ENCODE measurements around the gene MSANTD1. TPM values are rescaled to one million over a fixed set of nuclear protein-coding genes. Genes with fewer than 3 reads are reported as not detected.

MSANTD1 gene
- total RNA-seq, 1 experiment from 2014 or later, result 0.95 TPM

GRCh38 chr4:3303565-3303824 lies 54.5 kb downstream of the MSANTD1 start:
- Mint-ChIP-seq H3K4me3 (ENCODE audit: unreplicated experiment) (no peak overlapping the region), H3K9me3 (ENCODE audit: unreplicated experiment) (no peaks in the 10 kb centered on the region), H3K4me1 (ENCODE audit: low read depth, unreplicated experiment) (no peaks in the 10 kb centered on the region), H3K27ac (ENCODE audit: unreplicated experiment) (no peak overlapping the region), H3K36me3 (ENCODE audit: insufficient read depth, unreplicated experiment) (peaks cover 6% of the 10 kb centered on the region), H3K27me3 (ENCODE audit: insufficient read depth, unreplicated experiment) (no peaks in the 10 kb centered on the region)
- Histone ChIP-seq H3K36me3 (ENCODE audit: control insufficient read depth, insufficient read depth, low read length) (no peaks in the 10 kb centered on the region), H3K4me1 (no peaks in the 10 kb centered on the region), H3K27me3 (replicated peaks; ENCODE audit: control insufficient read depth, insufficient read depth, low read length) (no peaks in the 10 kb centered on the region), H3K9me3 (no peaks in the 10 kb centered on the region), H3K4me3 (ENCODE audit: low read depth, low read length) (no peak overlapping the region)
- POLR2A ChIA-PET, result no interaction called here
- TF ChIP-seq, protein P1, sequence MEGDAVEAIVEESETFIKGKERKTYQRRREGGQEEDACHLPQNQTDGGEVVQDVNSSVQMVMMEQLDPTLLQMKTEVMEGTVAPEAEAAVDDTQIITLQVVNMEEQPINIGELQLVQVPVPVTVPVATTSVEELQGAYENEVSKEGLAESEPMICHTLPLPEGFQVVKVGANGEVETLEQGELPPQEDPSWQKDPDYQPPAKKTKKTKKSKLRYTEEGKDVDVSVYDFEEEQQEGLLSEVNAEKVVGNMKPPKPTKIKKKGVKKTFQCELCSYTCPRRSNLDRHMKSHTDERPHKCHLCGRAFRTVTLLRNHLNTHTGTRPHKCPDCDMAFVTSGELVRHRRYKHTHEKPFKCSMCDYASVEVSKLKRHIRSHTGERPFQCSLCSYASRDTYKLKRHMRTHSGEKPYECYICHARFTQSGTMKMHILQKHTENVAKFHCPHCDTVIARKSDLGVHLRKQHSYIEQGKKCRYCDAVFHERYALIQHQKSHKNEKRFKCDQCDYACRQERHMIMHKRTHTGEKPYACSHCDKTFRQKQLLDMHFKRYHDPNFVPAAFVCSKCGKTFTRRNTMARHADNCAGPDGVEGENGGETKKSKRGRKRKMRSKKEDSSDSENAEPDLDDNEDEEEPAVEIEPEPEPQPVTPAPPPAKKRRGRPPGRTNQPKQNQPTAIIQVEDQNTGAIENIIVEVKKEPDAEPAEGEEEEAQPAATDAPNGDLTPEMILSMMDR (IDR thresholded peaks at IDR 0.05; ENCODE audit: insufficient read depth in 1 of 2, low read depth in 1 of 2, low read length in 1 of 2, severe bottlenecking in 1 of 2, unreplicated experiment in 1 of 2), result no peak
- intact Hi-C loops (cut with micrococcal nuclease; ENCODE audit: unreplicated experiment), result no loop called here
- DNase-seq, result no peak
- BruUV-seq (replicated peaks), result no TSS peak
- CTCF ChIA-PET, result no interaction called here

DNA sequence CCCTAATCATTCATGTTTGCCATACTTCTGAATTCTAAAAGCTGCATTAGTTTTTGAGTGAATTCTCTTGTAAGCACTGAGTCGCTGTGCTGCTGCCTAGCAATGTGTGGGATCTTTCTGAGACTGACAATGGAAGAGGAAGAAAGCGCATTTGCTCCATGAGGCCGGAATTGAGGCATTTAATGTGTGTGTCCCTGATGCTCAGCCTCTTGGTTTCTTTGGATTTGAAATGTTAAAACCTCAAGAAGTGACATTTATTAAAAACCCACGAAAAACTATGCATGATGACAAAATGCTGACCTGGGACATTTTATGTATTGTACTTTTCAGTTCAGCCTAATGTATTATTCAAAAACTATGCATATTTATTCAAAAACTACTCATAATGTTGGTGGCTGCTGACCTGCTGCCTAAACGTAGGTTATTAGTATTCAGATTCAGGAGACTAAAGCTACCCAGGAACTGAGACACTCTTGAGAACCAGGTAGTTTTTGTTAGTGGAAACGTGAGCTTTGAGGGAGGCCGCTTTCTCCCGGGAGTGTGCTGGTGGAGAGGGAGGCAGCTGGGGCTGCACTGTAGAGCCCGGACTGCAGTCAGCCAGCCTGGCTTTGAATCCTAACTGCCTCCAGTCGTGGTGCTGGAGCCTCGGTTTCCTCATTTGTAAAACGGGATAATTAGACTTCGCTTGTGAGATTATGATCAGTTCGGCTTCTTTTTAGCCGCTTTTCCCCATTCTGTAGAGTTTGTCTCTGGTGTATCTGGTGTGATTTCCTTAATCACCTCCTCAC lies 55.2 kb downstream of the MSANTD1 start:
- Mint-ChIP-seq H3K27ac (ENCODE audit: unreplicated experiment) (no peak overlapping the region), H3K36me3 (ENCODE audit: insufficient read depth, unreplicated experiment) (peaks cover 12% of the 10 kb centered on the region), H3K4me3 (ENCODE audit: unreplicated experiment) (no peak overlapping the region), H3K4me1 (ENCODE audit: low read depth, unreplicated experiment) (no peaks in the 10 kb centered on the region), H3K27me3 (ENCODE audit: insufficient read depth, unreplicated experiment) (no peaks in the 10 kb centered on the region), H3K9me3 (ENCODE audit: unreplicated experiment) (no peaks in the 10 kb centered on the region)
- no peak for DNase-seq
- Histone ChIP-seq H3K4me1 (no peaks in the 10 kb centered on the region), H3K9me3 (no peaks in the 10 kb centered on the region), H3K36me3 (ENCODE audit: control insufficient read depth, insufficient read depth, low read length) (no peaks in the 10 kb centered on the region), H3K4me3 (ENCODE audit: low read depth, low read length) (no peak overlapping the region), H3K27me3 (replicated peaks; ENCODE audit: control insufficient read depth, insufficient read depth, low read length) (no peaks in the 10 kb centered on the region)
- ChIA-PET POLR2A (no interaction called here), CTCF (no interaction called here)
- TF ChIP-seq, protein P1 (IDR thresholded peaks at IDR 0.05; ENCODE audit: insufficient read depth in 1 of 2, low read depth in 1 of 2, low read length in 1 of 2, severe bottlenecking in 1 of 2, unreplicated experiment in 1 of 2), result no peak
- intact Hi-C loops (cut with micrococcal nuclease; ENCODE audit: unreplicated experiment), result no loop called here
- BruUV-seq (replicated peaks), result no TSS peak

- no peaks in the 10 kb centered on the region for H3K27me3 ChIP-seq (replicated peaks; ENCODE audit: control insufficient read depth, insufficient read depth, low read length)
- no peaks in the 10 kb centered on the region for H3K36me3 ChIP-seq (ENCODE audit: control insufficient read depth, insufficient read depth, low read length)
- ChIA-PET POLR2A (no interaction called here), CTCF (no interaction called here)
- Mint-ChIP-seq H3K36me3 (ENCODE audit: insufficient read depth, unreplicated experiment) (peaks cover 13% of the 10 kb centered on the region), H3K4me1 (ENCODE audit: low read depth, unreplicated experiment) (no peaks in the 10 kb centered on the region), H3K27ac (ENCODE audit: unreplicated experiment) (no peak overlapping the region), H3K27me3 (ENCODE audit: insufficient read depth, unreplicated experiment) (no peaks in the 10 kb centered on the region), H3K9me3 (ENCODE audit: unreplicated experiment) (no peaks in the 10 kb centered on the region), H3K4me3 (ENCODE audit: unreplicated experiment) (no peak overlapping the region)
- DNase-seq, result no peak
- H3K4me3 ChIP-seq (ENCODE audit: low read depth, low read length), result no peak overlapping the region
- no peaks in the 10 kb centered on the region for H3K4me1 ChIP-seq
- TF ChIP-seq, protein P1 (IDR thresholded peaks at IDR 0.05; ENCODE audit: insufficient read depth in 1 of 2, low read depth in 1 of 2, low read length in 1 of 2, severe bottlenecking in 1 of 2, unreplicated experiment in 1 of 2), result no peak
- BruUV-seq (replicated peaks), result no TSS peak
- intact Hi-C loops (cut with micrococcal nuclease; ENCODE audit: unreplicated experiment), result no loop called here
- no peaks in the 10 kb centered on the region for H3K9me3 ChIP-seq
These were observed 56.1 kb downstream of the MSANTD1 start for GRCh38 chr4:3304831-3305609.

Data from Caco-2 (cell line).